Hematopoietic multipotent progenitor cell treated with erythropoietin and hydrocortisone succinate and interleukin-3 and kit ligand, for 15 days (in vitro differentiated cells): Measurements from ENCODE around the gene CYP2E1.
A peak's percentile ranks its signal among the peaks of the same experiment; 100 is the strongest.
"Not testable (repeated sequence)": the region's sequence is repeated elsewhere in the genome, so short reads cannot be mapped to it uniquely, and the experiment has no call there.

ENCODE experiments used
- DNase-seq: peaks from one replicate; pipeline ENCODE4 v3.0.0-alpha.2; 2015; ENCODE audit warnings: low spot score

CYP2E1 gene

DNA sequence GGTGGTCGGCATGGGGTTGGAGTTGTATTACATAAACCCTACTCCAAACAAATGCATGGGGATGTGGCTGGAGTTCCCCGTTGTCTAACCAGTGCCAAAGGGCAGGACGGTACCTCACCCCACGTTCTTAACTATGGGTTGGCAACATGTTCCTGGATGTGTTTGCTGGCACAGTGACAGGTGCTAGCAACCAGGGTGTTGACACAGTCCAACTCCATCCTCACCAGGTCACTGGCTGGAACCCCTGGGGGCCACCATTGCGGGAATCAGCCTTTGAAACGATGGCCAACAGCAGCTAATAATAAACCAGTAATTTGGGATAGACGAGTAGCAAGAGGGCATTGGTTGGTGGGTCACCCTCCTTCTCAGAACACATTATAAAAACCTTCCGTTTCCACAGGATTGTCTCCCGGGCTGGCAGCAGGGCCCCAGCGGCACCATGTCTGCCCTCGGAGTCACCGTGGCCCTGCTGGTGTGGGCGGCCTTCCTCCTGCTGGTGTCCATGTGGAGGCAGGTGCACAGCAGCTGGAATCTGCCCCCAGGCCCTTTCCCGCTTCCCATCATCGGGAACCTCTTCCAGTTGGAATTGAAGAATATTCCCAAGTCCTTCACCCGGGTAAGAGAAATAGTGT lies at the start of gene CYP2E1:
Gene CYP2E1 (plus strand): TSS at position 407 of the 632 bp plus-strand sequence. CDS start 33 bp downstream, at position 440.
- no peak for DNase-seq

DNA sequence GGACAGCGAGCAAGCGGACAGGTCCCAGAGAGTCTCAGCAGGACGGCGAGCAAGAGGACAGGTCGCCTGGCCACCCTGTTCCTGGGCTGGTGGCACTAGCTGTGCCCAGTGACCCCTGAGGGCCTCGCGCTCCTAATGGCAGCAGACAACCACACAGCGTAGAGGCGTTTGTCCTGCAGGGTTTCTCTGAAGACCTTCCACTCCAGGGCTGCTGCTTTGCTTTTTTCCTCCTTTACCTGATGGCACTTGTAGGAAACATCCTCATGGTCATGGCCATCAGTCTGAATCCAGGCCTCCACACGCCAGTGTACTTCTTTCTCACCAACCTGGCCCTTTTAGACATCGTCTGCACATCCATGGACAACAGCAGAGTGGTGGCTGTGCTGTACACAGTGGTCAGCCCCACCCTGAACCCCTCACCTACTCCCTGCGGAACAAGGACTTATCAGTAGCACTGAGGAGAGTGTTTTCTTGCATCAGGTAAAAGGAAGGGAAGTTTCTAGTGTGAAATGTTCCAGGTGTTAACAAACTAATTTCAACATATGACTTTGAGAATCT lies 46.0 kb upstream of the CYP2E1 start:
- DNase-seq, result no peak

DNA sequence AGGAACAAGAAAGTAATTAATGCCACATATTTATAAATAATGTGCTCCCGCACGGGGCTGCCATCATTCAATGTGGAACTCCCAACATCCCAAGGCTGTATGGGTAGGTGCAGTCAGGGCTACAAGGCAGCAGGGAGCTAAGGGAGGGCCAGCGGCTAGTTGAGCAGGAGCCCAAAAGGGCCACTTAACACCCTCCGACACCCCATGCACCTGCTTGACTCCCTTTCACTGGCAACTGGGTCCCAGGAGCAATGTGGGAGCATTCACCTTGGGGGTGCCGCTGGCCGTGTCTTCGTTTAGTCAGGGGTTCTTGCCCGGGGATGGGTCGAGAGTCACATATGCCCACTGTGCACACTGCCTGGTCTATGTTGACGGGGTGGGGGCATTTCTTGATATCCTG lies 45.5 kb upstream of the CYP2E1 start:
- DNase-seq, result no peak

GRCh38 chr10:133484818-133485217 lies 42.3 kb upstream of the CYP2E1 start:
- DNase-seq, result no peak

GRCh38 chr10:133487085-133487484 lies 40.1 kb upstream of the CYP2E1 start:
- no peak for DNase-seq

GRCh38 chr10:133488354-133488753 lies 38.8 kb upstream of the CYP2E1 start:
- no peak for DNase-seq

DNA sequence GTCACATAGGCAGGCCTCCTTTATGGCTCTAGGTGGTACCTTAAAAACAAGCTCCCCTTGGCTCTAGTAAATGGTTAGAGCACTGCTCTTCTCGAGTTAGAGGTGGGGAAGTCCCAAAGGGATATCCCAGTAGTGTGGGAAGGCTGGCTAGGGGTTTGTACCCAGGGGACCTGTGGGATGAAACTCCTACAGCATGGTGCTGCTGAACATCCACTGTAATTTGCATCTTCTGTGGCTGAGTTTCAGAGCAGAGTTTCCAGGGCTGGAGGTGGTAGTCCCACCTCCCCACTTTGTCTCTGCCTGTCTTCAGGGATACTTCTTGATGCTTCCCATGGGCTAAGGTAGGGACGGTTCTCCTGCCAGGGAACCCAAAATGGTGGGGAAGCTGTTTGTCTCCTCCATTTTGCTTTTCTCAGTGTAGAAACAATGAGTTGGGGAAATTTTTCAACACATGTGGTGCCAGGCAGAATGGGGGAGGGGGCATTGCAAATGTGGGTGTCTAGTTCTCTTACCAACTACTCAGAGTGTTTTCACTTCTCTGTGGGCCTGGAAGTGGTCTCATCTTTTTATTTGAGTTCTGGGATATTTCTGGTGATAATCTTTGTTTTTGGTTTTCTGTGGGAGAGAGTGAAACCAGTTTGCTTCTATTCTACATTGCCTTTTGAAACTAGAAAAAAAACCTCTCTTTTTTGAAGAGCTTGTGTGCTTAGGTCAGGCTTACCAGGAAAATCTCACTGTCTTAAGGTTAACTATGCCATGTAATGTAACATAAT lies 37.2 kb upstream of the CYP2E1 start:
- DNase-seq, result no peak

DNA sequence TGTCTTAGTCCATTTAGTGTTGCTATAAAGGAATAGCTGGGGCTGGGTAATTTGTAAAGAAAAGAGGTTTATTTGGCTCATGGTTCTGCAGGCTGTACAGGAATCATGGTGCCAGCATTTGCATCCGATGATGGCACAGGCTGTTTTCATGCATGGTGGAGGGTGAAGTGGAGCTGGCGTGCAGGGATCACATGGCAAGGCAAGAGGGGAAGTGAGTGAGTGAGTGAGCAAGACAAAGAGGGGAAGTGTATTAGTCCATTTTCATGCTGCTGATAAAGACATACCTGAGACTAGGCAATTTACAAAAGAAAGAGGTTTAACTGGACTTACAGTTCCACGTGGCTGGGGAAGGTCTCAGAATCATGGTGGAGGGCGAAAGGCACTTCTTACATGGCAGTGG lies 33.6 kb upstream of the CYP2E1 start:
- not testable (repeated sequence) for DNase-seq

- DNase-seq, result not testable (repeated sequence)
These were observed 29.8 kb upstream of the CYP2E1 start for GRCh38 chr10:133497363-133497762.

- not testable (repeated sequence) for DNase-seq
These were observed 28.0 kb upstream of the CYP2E1 start for GRCh38 chr10:133499176-133499575.

DNA sequence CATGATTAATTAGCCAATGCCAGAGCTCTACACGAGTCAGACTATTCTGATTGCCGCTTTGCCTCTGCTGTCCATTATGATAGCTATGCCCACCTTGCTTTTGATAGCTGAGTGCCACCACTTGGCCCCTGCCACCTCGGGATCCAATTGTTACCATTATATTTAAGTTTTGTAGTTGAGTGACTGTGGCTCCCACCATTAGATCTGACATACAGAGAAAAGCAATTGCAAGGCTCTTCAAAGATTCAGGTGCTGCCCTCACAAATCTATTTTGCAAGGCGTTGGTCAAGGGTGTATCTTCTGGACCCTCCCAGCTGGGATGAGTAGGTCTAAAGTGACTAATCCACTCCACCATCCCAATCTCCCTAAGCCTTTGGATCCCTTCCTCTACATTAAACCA lies 26.3 kb upstream of the CYP2E1 start:
- DNase-seq, result not testable (repeated sequence)

GRCh38 chr10:133509700-133510099 lies 17.5 kb upstream of the CYP2E1 start:
- no peak for DNase-seq

GRCh38 chr10:133511408-133511807 lies 15.8 kb upstream of the CYP2E1 start:
- no peak for DNase-seq

DNA sequence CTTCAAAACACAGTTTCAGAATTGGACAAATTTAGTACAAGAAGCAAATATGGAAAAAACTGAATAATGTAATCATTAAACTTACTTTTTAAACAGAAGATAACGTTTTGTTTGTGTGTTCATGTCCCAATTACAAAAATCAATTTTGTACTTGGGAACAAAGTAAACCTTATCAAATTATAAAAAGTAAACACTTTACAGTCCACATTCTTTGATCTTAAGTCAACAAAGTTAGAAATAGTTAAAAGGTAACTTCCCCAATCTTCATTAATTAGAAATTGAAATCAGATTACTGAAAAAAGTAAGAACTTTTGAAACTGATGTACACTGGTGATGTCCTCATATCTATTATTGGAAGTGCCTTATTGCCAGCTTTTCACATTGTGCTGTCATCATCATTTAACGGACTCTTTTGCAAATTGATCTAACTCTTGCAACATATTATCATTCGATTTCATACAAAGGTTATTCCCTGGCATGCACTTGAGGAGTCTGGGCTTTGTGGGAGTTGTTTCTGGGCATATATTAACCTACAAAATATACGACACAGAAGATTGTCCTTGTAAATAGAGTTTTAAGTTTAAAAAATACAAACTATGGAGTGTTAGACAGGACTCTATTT lies 15.1 kb upstream of the CYP2E1 start:
- DNase-seq, result no peak

GRCh38 chr10:133515471-133515870 lies 11.7 kb upstream of the CYP2E1 start:
- DNase-seq, result no peak

DNA sequence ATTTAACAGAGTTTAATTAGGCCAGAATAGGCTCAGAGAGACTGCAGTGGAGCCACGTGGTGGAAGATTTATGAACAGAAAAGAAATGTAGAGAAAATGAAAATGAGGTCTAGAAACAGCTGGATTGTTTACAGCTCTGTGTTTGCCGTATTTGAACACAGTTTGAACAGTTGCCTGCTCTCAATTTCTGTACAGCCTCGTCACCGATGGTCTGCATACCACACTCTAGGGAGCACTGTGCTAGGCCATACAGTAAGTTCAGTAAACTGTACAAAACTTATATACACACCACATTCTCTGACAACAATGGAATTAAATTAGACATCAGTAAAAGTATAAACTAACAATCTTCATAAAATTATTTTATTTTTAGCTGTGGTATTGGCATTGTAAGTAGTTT lies 11.1 kb upstream of the CYP2E1 start:
- DNase-seq, result no peak

DNA sequence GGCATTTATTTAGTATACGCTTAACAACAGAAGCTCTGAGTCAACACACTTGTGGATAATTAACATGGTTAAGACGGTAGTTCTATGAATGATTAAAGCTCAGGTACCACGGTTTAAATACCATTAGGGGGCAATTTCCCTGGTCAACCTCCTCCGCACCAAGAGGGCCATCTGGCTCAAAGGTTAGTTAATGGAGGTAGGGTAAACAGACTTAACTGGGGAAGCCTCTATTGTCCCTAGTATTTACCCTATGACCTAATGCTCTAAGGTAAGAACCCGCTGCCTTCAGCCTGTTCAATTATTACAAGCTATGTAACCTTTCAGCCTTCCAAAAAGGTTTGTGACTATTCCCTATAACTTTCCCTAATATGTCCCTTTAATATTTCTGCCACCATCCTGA lies 8.6 kb upstream of the CYP2E1 start:
- DNase-seq, result not testable (repeated sequence)

- peak; percentile 69 for DNase-seq
These were observed 6.9 kb upstream of the CYP2E1 start for GRCh38 chr10:133520193-133520738.

GRCh38 chr10:133523631-133524203 lies 3.4 kb upstream of the CYP2E1 start:
- DNase-seq, result no peak

DNA sequence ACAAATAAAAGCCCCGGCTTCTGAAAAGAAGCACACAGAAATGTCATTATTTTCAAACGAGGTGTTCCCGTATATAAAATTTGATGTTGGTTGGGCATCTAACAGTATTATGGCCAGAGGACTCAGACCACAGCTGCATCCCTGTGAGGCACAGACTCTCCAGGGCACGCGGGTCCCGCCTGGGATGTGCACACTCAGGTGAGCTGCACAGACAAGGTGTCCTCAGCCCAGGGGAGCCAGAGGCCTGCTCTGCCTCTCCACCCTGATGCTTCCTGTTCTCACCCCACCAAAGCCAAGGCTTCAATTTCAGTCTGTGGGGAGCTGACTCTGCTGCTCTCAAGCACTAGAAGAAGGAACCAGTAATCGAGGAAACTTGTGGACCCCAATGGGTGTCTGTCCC lies 1.7 kb upstream of the CYP2E1 start:
- no peak for DNase-seq

DNA sequence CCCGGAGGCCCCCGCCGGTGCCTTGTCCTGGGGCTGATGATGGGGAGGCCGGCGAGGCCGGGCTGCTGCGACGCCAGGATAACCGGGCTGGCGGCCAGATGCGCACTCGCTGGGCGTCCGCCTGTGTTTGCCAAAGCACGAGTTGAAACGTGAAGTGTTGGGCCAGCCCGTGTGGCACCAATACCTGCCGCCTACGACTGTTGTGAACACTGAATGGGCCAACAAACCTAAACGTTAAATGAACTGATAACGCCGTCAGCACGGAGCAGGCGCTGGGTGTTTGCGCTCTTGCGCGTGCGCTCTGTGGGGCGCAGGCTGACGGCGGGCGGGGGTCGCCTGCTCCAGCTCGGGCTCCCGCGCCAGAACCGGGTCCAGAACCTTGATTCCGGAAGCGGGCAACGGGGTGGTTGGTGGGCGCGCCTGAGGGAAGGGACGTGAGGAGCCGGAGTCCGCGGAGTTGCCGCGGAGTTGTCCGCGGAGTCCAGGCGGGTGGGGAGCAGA lies 658 bp downstream of the CYP2E1 start:
- no peak for DNase-seq

DNA sequence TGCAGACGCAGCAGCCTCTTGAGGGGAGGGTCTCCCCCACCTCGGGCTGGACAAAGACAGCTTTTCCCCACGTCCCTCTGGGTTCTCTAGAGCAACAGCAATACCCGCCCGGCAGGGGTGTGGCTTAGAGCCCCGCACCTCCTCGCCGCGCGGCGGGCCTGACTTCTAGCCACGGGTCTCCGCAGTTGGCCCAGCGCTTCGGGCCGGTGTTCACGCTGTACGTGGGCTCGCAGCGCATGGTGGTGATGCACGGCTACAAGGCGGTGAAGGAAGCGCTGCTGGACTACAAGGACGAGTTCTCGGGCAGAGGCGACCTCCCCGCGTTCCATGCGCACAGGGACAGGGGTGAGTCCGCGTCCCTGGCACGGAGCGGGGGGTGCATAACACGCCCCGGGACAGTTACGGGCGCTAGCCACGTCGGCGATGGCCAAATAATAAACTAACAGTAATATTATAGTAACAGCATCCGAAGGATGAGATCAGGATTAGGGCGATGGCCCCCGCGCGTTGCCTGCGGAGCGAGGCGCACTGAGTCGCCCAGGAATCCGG lies 1.2 kb downstream of the CYP2E1 start:
- DNase-seq, result no peak
